NB4 (cell line): ENCODE measurements around the gene STX10.

Experiments used
- DNase-seq: peaks from one replicate; pipeline ENCODE4 v3.0.0; 2010; ENCODE audit warnings: low read depth
- H3K4me3 ChIP-seq: one replicate; pipeline ENCODE4 v1.5.1; 2011; ENCODE audit warnings: mild to moderate bottlenecking, low read depth, low read length, moderate library complexity
- MYC ChIP-seq: IDR thresholded peaks from 2 replicates; pipeline ENCODE4 v1.6.1; 2011; ENCODE audit warnings: low read depth, low read length
- POLR2A ChIP-seq: IDR thresholded peaks from 2 replicates; pipeline ENCODE4 v1.6.1; 2011; ENCODE audit warnings: mild to moderate bottlenecking; ENCODE audit not compliant: insufficient read length; ENCODE audit errors: extremely low read depth
- TF ChIP-seq, protein P1 (sequence below): IDR thresholded peaks from 2 replicates; pipeline ENCODE4 v1.6.1; 2011; ENCODE audit warnings: low read depth, low read length
- TF ChIP-seq, protein P2 (sequence below): IDR thresholded peaks from one replicate; pipeline ENCODE4 v1.5.1; 2012; ENCODE audit warnings: low read depth, low read length

STX10 gene

GRCh38 chr19:13135068-13136062, 14.8 kb downstream of the STX10 start:
- TF ChIP-seq MYC (no peak), POLR2A (no peak)
- TF ChIP-seq, protein P1, sequence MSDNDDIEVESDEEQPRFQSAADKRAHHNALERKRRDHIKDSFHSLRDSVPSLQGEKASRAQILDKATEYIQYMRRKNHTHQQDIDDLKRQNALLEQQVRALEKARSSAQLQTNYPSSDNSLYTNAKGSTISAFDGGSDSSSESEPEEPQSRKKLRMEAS = no peak
- TF ChIP-seq, protein P2, sequence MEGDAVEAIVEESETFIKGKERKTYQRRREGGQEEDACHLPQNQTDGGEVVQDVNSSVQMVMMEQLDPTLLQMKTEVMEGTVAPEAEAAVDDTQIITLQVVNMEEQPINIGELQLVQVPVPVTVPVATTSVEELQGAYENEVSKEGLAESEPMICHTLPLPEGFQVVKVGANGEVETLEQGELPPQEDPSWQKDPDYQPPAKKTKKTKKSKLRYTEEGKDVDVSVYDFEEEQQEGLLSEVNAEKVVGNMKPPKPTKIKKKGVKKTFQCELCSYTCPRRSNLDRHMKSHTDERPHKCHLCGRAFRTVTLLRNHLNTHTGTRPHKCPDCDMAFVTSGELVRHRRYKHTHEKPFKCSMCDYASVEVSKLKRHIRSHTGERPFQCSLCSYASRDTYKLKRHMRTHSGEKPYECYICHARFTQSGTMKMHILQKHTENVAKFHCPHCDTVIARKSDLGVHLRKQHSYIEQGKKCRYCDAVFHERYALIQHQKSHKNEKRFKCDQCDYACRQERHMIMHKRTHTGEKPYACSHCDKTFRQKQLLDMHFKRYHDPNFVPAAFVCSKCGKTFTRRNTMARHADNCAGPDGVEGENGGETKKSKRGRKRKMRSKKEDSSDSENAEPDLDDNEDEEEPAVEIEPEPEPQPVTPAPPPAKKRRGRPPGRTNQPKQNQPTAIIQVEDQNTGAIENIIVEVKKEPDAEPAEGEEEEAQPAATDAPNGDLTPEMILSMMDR = no peak
- DNase-seq = no peak
- H3K4me3 ChIP-seq = no peak overlapping the region

- TF ChIP-seq POLR2A = no peak
- TF ChIP-seq, protein P1 = no peak
- TF ChIP-seq MYC = no peak
- TF ChIP-seq, protein P2 = no peak
- H3K4me3 ChIP-seq = no peak overlapping the region
- DNase-seq = no peak
Measured at GRCh38 chr19:13134626-13135025, 15.5 kb downstream of the STX10 start.

DNA sequence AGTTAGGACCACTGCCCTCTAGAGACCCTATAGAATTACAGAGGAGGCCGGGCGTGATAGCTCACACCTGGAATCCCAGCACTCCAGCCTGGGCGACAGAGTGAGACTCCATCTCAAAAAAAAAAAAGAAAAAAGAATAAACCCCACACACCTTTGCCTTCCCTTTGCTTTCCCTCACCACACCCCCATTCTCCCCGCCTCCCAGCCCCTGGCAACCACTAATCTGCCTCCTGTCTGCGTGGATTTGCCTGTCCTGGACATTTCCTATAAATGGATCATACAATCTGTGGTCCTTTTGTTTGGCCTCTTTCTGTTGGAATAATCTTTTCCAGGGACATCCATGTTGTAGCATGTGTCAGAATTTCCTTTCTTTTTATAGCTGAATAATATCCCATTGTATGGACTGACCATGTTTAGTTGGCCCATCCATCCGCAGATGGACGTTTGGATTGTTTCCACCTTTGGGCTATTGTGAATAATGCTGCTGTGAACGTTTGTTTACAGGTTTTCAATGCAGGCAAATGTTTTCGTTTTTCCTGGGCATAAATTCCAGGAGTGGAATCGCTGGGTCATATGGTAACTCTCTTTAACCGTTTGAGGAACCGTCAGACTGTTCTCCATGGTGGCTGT, 16.8 kb downstream of the STX10 start:
- DNase-seq = no peak
- TF ChIP-seq, protein P1 = no peak
- TF ChIP-seq MYC (no peak), POLR2A (no peak)
- TF ChIP-seq, protein P2 = no peak
- no peak overlapping the region for H3K4me3 ChIP-seq

- TF ChIP-seq, protein P1 = no peak
- H3K4me3 ChIP-seq = no peak overlapping the region
- DNase-seq = peak; percentile 76
Measured at GRCh38 chr19:13132471-13133180, 17.5 kb downstream of the STX10 start.

- TF ChIP-seq MYC (no peak), POLR2A (no peak)
- TF ChIP-seq, protein P1 = no peak
- no peak overlapping the region for H3K4me3 ChIP-seq
- DNase-seq = no peak
Measured at GRCh38 chr19:13130886-13131490, 19.2 kb downstream of the STX10 start.

DNA sequence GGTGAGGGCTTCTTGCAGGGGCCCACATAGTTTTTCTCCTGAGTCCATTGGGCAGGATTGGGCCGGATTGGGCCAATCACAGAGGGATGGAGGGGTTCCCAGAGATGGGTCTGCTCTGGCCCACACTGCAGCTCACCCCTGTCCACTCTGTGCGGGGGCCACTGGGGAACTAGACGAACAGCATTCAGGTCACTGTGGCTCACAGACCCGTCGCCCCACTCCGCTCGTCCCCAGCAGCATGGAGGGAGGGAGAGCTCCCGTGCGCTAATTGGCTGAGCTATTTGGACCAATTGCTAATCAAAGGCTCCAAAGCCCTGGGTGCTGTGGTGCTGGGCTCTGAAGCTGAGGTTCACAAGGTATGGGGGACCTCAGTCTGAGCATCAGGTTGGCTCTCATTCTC, 20.8 kb downstream of the STX10 start:
- no peak overlapping the region for H3K4me3 ChIP-seq
- TF ChIP-seq, protein P2 = no peak
- TF ChIP-seq, protein P1 = no peak
- TF ChIP-seq POLR2A (no peak), MYC (no peak)
- DNase-seq = no peak
